AG04449 (cell line): Measurements from ENCODE around the gene ZNF189.

Experiments
- CTCF ChIA-PET: fragments of 350-600 bp; formaldehyde crosslinking; extraction: SDS; loops from one replicate; lab custom pipeline; 2021; ENCODE audit warnings: antibody characterized with exemption; lab: Yijun Ruan, JAX
- POLR2A ChIA-PET: fragments of 400-600, 350-600 bp; formaldehyde crosslinking; extraction: SDS; loops from one replicate; lab custom pipeline; 2020; ENCODE audit warnings: antibody characterized with exemption, inconsistent platforms; lab: Yijun Ruan, JAX
- DNase-seq: peaks from one replicate; pipeline ENCODE4 v3.0.0-alpha.2; 2010; ENCODE audit warnings: low read depth, low spot score
- H3K4me3 ChIP-seq: 2 replicates; pipeline ENCODE4 v1.5.1; 2011; ENCODE audit warnings: low read depth, mild to moderate bottlenecking, control low read depth, low read length
- CTCF ChIP-seq: IDR thresholded peaks from one replicate; pipeline ENCODE4 v1.5.1; 2011; ENCODE audit warnings: mild to moderate bottlenecking, moderate library complexity, low read length, control low read depth, inconsistent platforms; ENCODE audit not compliant: insufficient read depth; ENCODE audit errors: missing control alignments

Gene ZNF189

GRCh38 chr9:101408374-101409078 lies 9.9 kb downstream of the ZNF189 start:
- no peak overlapping the region for H3K4me3 ChIP-seq
- DNase-seq = no peak
- CTCF ChIA-PET = interaction anchor here (0.6 to 1.2 kb wide), 2 partner anchors 20 to 41 kb away, joined by 3 read pairs; no protein-coding TSS in a partner anchor

GRCh38 chr9:101409079-101409477 lies 10.4 kb downstream of the ZNF189 start:
- TF ChIP-seq CTCF = no peak
- ChIA-PET POLR2A (interaction anchor here (1.1 kb wide), 1 partner anchor 11 kb away, joined by 3 read pairs; the partner anchor contains the start of genes MRPL50 and ZNF189), CTCF (interaction anchor here (0.6 to 1.2 kb wide), 2 partner anchors 21 to 40 kb away, joined by 3 read pairs; no protein-coding TSS in a partner anchor)
- no peak overlapping the region for H3K4me3 ChIP-seq
- no peak for DNase-seq

More at GRCh38 chr9:101408374-101409078, 9.9 kb downstream of the ZNF189 start:
- POLR2A ChIA-PET = interaction anchor here (0.6 kb wide), 1 partner anchor 27 kb away, joined by 4 read pairs; the partner anchor contains the start of gene ALDOB
- TF ChIP-seq CTCF = no peak

GRCh38 chr9:101414839-101415238 lies 16.2 kb downstream of the ZNF189 start:
- CTCF ChIA-PET = no interaction called here
- no peak overlapping the region for H3K4me3 ChIP-seq
- DNase-seq = no peak
- POLR2A ChIA-PET = no interaction called here
- no peak for TF ChIP-seq CTCF

- DNase-seq = no peak
- CTCF ChIA-PET = no interaction called here
- no peak overlapping the region for H3K4me3 ChIP-seq
- POLR2A ChIA-PET = no interaction called here
- no peak for TF ChIP-seq CTCF
Observed at GRCh38 chr9:101415578-101415977, 16.9 kb downstream of the ZNF189 start.

- no peak for DNase-seq
- H3K4me3 ChIP-seq = no peak overlapping the region
- TF ChIP-seq CTCF = no peak
- ChIA-PET CTCF (no interaction called here), POLR2A (no interaction called here)
Observed at GRCh38 chr9:101417389-101417788, 18.7 kb downstream of the ZNF189 start.

GRCh38 chr9:101417977-101418376 lies 19.3 kb downstream of the ZNF189 start:
- DNase-seq = no peak
- POLR2A ChIA-PET = interaction anchor here (2.1 kb wide), 1 partner anchor 19 kb away, joined by 9 read pairs; the partner anchor contains the start of genes MRPL50 and ZNF189
- CTCF ChIA-PET = no interaction called here
- no peak for TF ChIP-seq CTCF
- no peak overlapping the region for H3K4me3 ChIP-seq
